ENCODE results near the gene ZNF212.

GRCh38 chr7:149216402-149216801, 23.0 kb upstream of the ZNF212 start:
- no peak for TF ChIP-seq POLR2A (IDR thresholded peaks at IDR 0.05)
- TF ChIP-seq, protein P1, sequence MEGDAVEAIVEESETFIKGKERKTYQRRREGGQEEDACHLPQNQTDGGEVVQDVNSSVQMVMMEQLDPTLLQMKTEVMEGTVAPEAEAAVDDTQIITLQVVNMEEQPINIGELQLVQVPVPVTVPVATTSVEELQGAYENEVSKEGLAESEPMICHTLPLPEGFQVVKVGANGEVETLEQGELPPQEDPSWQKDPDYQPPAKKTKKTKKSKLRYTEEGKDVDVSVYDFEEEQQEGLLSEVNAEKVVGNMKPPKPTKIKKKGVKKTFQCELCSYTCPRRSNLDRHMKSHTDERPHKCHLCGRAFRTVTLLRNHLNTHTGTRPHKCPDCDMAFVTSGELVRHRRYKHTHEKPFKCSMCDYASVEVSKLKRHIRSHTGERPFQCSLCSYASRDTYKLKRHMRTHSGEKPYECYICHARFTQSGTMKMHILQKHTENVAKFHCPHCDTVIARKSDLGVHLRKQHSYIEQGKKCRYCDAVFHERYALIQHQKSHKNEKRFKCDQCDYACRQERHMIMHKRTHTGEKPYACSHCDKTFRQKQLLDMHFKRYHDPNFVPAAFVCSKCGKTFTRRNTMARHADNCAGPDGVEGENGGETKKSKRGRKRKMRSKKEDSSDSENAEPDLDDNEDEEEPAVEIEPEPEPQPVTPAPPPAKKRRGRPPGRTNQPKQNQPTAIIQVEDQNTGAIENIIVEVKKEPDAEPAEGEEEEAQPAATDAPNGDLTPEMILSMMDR (IDR thresholded peaks at IDR 0.05 in 4 of 5, conservative IDR thresholded peaks at IDR 0.05 in 1 of 5), result no peak

Data from gastrocnemius medialis (tissue), 4 donors.